Muscle of leg (tissue), 11 donors: ENCODE measurements around the gene KASH5. TPM values are rescaled to one million over a fixed set of nuclear protein-coding genes. Genes with fewer than 3 reads are reported as not detected.
"Not testable (repeated sequence)": the region's sequence is repeated elsewhere in the genome, so short reads cannot be mapped to it uniquely, and the experiment has no call there.

Source experiments
- DNase-seq: peaks from one replicate; pipeline ENCODE4 v3.0.0; 2013
- H3K27ac ChIP-seq: one replicate; pipeline ENCODE4 v1.5.1; 2013; ENCODE audit warnings: mild to moderate bottlenecking, low read length, control low read depth
- H3K27me3 ChIP-seq: one replicate; pipeline ENCODE4 v1.6.1; 2013; ENCODE audit warnings: low read length; ENCODE audit not compliant: control insufficient read depth, insufficient read depth
- H3K36me3 ChIP-seq: one replicate; pipeline ENCODE4 v1.6.1; 2013; ENCODE audit warnings: low read length; ENCODE audit not compliant: control insufficient read depth, insufficient read depth
- H3K4me1 ChIP-seq: one replicate; pipeline ENCODE4 v1.6.1; 2013; ENCODE audit warnings: low read length; ENCODE audit not compliant: control insufficient read depth, insufficient read depth
- H3K4me3 ChIP-seq: one replicate; pipeline ENCODE4 v1.5.1; 2013; ENCODE audit warnings: low read length, control low read depth
- H3K9me3 ChIP-seq: replicated peaks from 2 replicates; pipeline ENCODE4 v1.6.1; 2013; ENCODE audit warnings: low read depth, low read length; ENCODE audit not compliant: control insufficient read depth
- WGBS: methylation state at CpG from one replicate; pipeline ENCODE4 v1.1.5; 2013; ENCODE audit warnings: missing lambda C conversion rate; ENCODE audit not compliant: insufficient coverage; 5-methylcytosine and 5-hydroxymethylcytosine counted together
- polyA plus RNA-seq, 8 donors: library from polyadenylated mRNA; unstranded; fragments of 120-200 nt; gene quantifications; one replicate each; pipeline versions ENCODE4 v1.2.1 to v1.2.3, GENCODE V29; 2013; ENCODE audit warnings: inconsistent platforms in 1 of 8, low replicate concordance in 1 of 8; ENCODE audit not compliant: insufficient read length in 8 of 8, insufficient read depth in 1 of 8
- total RNA-seq: library from RNA; stranded (reverse); fragments of 120-200 nt; gene quantifications from one replicate; pipeline ENCODE4 v1.2.4, GENCODE V29; 2013

The KASH5 gene
- total and polyA plus RNA-seq, 9 donors: 0.14 to 0.25 (median 0.23) TPM; not detected in 6

DNA sequence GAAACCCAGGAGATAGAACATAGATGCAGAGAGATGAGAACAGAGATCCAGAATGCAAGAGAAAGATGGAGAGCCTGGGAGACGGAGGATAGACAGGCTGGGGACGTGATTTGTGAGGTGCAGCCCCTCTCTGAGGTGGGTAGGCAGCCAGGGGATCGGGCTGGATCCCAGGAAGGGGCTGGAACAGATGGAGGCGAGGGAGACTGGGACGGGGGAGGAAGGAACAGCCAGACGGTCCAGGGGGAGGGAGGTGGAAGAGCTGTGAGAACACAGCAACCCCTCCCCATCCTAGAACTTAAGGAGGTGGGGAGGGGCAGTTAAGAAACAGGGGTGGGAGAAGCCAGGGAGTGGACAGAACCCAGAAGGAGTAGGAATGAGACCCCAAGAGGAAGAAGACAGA, 50.2 kb downstream of the KASH5 start:
- H3K27ac ChIP-seq: no peak overlapping the region
- H3K9me3 ChIP-seq: no peaks in the 10 kb centered on the region
- no peaks in the 10 kb centered on the region for H3K36me3 ChIP-seq
- H3K4me3 ChIP-seq: no peak overlapping the region
- no peak for DNase-seq
- 0% methylated on average over 2 of the region's 6 CpGs for WGBS
- H3K27me3 ChIP-seq: peaks cover 97% of the 10 kb centered on the region
- peaks cover 27% of the 10 kb centered on the region for H3K4me1 ChIP-seq

GRCh38 chr19:49439836-49440235, 51.8 kb downstream of the KASH5 start:
- DNase-seq: no peak
- H3K4me3 ChIP-seq: no peak overlapping the region
- WGBS: 100% methylated on average over 1 of the region's 6 CpGs

GRCh38 chr19:49440439-49441209, 52.6 kb downstream of the KASH5 start:
- DNase-seq: peak; percentile 20
- Histone ChIP-seq H3K27me3 (peaks cover 74% of the 10 kb centered on the region), H3K4me1 (peaks cover 27% of the 10 kb centered on the region), H3K9me3 (no peaks in the 10 kb centered on the region), H3K4me3 (no peak overlapping the region), H3K36me3 (no peaks in the 10 kb centered on the region), H3K27ac (no peak overlapping the region)
- WGBS: 22% methylated on average over 13 of the region's 19 CpGs

More at GRCh38 chr19:49439836-49440235, 51.8 kb downstream of the KASH5 start:
- Histone ChIP-seq H3K27ac (no peak overlapping the region), H3K4me1 (peaks cover 27% of the 10 kb centered on the region), H3K27me3 (peaks cover 82% of the 10 kb centered on the region), H3K36me3 (no peaks in the 10 kb centered on the region), H3K9me3 (no peaks in the 10 kb centered on the region)

DNA sequence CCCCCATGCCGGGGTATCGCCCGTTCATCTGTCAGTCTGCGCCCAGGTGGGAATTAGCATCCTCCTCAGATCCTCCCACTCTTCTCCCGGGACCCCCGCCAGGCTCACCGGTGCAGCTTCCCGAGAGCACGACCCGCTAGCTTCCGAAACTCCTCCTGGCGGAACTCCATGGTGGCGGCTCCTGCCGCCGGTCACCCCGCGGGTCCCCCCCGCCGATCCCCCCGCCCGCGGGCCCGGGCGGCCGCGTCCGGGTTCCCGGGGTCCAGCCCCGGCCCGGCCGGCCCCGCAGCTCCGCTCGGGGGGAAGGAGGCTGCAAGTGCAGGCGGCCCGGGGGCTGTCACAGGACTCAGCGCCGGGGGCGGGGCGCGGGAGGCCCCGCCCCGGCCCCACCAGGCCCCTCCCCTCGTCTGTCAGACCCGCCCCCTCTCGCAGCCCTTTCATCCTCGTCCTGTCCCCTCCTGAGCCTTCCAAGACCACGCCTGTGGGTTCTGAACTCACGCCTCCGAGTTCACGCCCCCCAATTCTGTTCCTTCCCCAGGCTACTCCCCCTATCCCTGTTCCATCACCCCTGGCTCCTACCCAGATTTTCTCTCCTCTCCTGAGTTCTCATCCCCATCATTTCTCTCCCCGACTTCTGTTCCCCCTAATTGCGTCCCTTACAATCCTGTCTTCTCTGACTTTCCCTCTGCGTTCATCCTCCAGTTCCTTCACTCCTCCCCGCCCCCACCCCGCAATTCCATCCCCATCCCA, 53.3 kb downstream of the KASH5 start, which contains the start of gene SLC17A7:
TSS of gene SLC17A7 (minus strand) at position 318 of the 750 bp plus-strand sequence. CDS start at position 170, 148 bp downstream.
- peak within 1 kb of the TSS; percentile 55 for H3K27ac ChIP-seq
- no peaks in the 10 kb centered on the region for H3K9me3 ChIP-seq
- peak within 1 kb of the TSS; percentile 72 for H3K4me3 ChIP-seq
- peaks cover 6% of the 10 kb centered on the region for H3K36me3 ChIP-seq
- DNase-seq: peak; percentile 74
- H3K4me1 ChIP-seq: peaks cover 25% of the 10 kb centered on the region
- WGBS: 1% methylated on average over 52 of the region's 56 CpGs
- H3K27me3 ChIP-seq: peaks cover 66% of the 10 kb centered on the region

- Histone ChIP-seq H3K27ac (peak overlapping the region; percentile 55), H3K36me3 (peaks cover 11% of the 10 kb centered on the region), H3K4me3 (no peak overlapping the region), H3K4me1 (peaks cover 20% of the 10 kb centered on the region), H3K27me3 (peaks cover 61% of the 10 kb centered on the region), H3K9me3 (no peaks in the 10 kb centered on the region)
- DNase-seq: peak; percentile 29
- WGBS: 14% methylated on average over 14 of the region's 14 CpGs
Measured at GRCh38 chr19:49441960-49442350, 53.9 kb downstream of the KASH5 start.

- DNase-seq: peak; percentile 66
- Histone ChIP-seq H3K4me3 (peak overlapping the region; percentile 72), H3K36me3 (peaks cover 15% of the 10 kb centered on the region), H3K4me1 (peaks cover 20% of the 10 kb centered on the region), H3K9me3 (no peaks in the 10 kb centered on the region), H3K27ac (peak overlapping the region; percentile 55), H3K27me3 (peaks cover 57% of the 10 kb centered on the region)
- WGBS: 0% methylated on average over 11 of the region's 11 CpGs
Measured at GRCh38 chr19:49442354-49442753, 54.3 kb downstream of the KASH5 start.

- DNase-seq: peak; percentile 95
- peaks cover 21% of the 10 kb centered on the region for H3K36me3 ChIP-seq
- no peaks in the 10 kb centered on the region for H3K9me3 ChIP-seq
- peaks cover 25% of the 10 kb centered on the region for H3K4me1 ChIP-seq
- peaks cover 51% of the 10 kb centered on the region for H3K27me3 ChIP-seq
- peak overlapping the region; percentile 94 for H3K27ac ChIP-seq
- H3K4me3 ChIP-seq: peak overlapping the region; percentile 72
- 0% methylated on average over 38 of the region's 43 CpGs for WGBS
Measured at GRCh38 chr19:49442771-49443365, 54.8 kb downstream of the KASH5 start.

DNA sequence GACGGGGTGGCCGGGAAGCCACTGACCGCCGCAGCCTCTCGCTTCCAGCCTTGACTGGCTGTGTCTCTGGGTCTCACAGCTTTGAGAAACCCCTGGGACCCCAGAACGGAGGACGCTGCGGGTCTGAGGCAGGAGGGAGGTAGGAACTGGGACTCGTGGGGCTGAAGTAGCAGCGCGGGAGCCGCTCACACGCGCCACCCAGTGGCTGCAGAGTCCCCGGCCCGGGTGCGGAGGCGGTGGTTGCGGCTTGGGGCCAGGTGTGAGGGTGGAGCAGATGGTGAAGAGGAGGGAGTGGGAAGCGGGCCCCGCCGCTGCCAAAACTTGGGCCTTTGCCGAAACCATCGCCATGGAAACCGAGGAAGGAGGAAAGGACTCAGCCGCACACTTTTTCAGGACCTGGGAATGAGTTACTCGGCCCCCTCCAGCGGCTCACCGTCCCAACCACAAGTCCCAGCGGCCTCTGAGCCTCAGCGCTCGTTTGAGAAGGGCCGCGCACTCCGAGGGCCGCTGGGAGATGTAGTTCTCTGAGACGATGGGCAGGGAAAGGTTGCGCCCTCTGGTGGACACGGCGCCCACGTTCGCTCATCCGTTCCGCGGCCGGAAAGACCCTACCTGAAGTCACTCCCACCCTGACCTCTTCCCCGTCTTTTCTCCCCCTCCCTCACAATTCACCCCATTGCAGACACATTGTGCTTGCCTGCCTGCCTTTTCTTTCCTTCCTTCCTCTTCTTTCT, 55.5 kb downstream of the KASH5 start:
- Histone ChIP-seq H3K9me3 (no peaks in the 10 kb centered on the region), H3K4me3 (peak overlapping the region; percentile 72), H3K27me3 (peaks cover 45% of the 10 kb centered on the region), H3K36me3 (peaks cover 27% of the 10 kb centered on the region), H3K4me1 (peaks cover 32% of the 10 kb centered on the region), H3K27ac (peak overlapping the region; percentile 94)
- WGBS: under 1% methylated on average over 32 of the region's 47 CpGs
- peak; percentile 99 for DNase-seq

GRCh38 chr19:49444100-49444700, 56.2 kb downstream of the KASH5 start:
- Histone ChIP-seq H3K27me3 (peaks cover 38% of the 10 kb centered on the region), H3K27ac (peak overlapping the region; percentile 20), H3K4me1 (peaks cover 34% of the 10 kb centered on the region), H3K36me3 (peaks cover 33% of the 10 kb centered on the region)
- DNase-seq: peak; percentile 15
- WGBS: no CpG with 5 or more reads among the region's 5 CpGs
- not testable (repeated sequence) for H3K4me3 ChIP-seq, H3K9me3 ChIP-seq
